H9 (cell line): Measurements from ENCODE around the gene PTER. TPM values are rescaled to one million over a fixed set of nuclear protein-coding genes. Genes with fewer than 3 reads are reported as not detected.

Source experiments
- DNase-seq: peaks from one replicate; pipeline ENCODE4 v3.0.0-alpha.2; 2017
- H2AFZ ChIP-seq: one replicate; pipeline ENCODE4 v1.6.1; 2013; ENCODE audit warnings: mild to moderate bottlenecking, low read length, control low read depth, moderate library complexity
- H2AK5ac ChIP-seq: 2 replicates; pipeline ENCODE4 v1.6.1; 2013; ENCODE audit warnings: low read length, control low read depth, mixed read lengths; ENCODE audit not compliant: insufficient read length
- H2BK120ac ChIP-seq: one replicate; pipeline ENCODE4 v1.6.1; 2013; ENCODE audit warnings: low read depth, mild to moderate bottlenecking, low read length, control low read depth, inconsistent platforms; ENCODE audit not compliant: poor library complexity, severe bottlenecking
- H2BK12ac ChIP-seq: 2 replicates; pipeline ENCODE4 v1.6.1; 2013; ENCODE audit warnings: low read length, control low read depth, mixed read lengths, low read depth; ENCODE audit not compliant: insufficient read length
- H2BK15ac ChIP-seq: 2 replicates; pipeline ENCODE4 v1.6.1; 2013; ENCODE audit warnings: low read depth, low read length, control low read depth
- H2BK20ac ChIP-seq: one replicate; pipeline ENCODE4 v1.6.1; 2013; ENCODE audit warnings: low read depth, mild to moderate bottlenecking, low read length, control low read depth, inconsistent platforms; ENCODE audit not compliant: poor library complexity, severe bottlenecking
- H2BK5ac ChIP-seq: 2 replicates; pipeline ENCODE4 v1.6.1; 2013; ENCODE audit warnings: low read length, control low read depth, mixed read lengths; ENCODE audit not compliant: insufficient read length
- H3K14ac ChIP-seq: 2 replicates; pipeline ENCODE4 v1.6.1; 2013; ENCODE audit warnings: low read length, control low read depth; ENCODE audit not compliant: insufficient read depth
- H3K18ac ChIP-seq: 2 replicates; pipeline ENCODE4 v1.6.1; 2013; ENCODE audit warnings: low read depth, mild to moderate bottlenecking, mixed read lengths, low read length, control low read depth; ENCODE audit not compliant: insufficient read length
- H3K23ac ChIP-seq: 2 replicates; pipeline ENCODE4 v1.6.1; 2013; ENCODE audit warnings: low read length, control low read depth, mixed read lengths, low read depth; ENCODE audit not compliant: insufficient read length
- H3K23me2 ChIP-seq: 2 replicates; pipeline ENCODE4 v1.6.1; 2013; ENCODE audit warnings: low read depth, mild to moderate bottlenecking, mixed read lengths, low read length, control low read depth; ENCODE audit not compliant: insufficient read length, poor library complexity, severe bottlenecking
- H3K27ac ChIP-seq: 2 replicates; pipeline ENCODE4 v1.5.1; 2013; ENCODE audit warnings: low read length, control low read depth, mixed read lengths, low read depth; ENCODE audit not compliant: insufficient read length
- H3K27me3 ChIP-seq: 2 replicates; pipeline ENCODE4 v1.6.1; 2013; ENCODE audit warnings: low read length, control low read depth, inconsistent platforms; ENCODE audit not compliant: insufficient read depth
- H3K4ac ChIP-seq: 2 replicates; pipeline ENCODE4 v1.6.1; 2013; ENCODE audit warnings: low read depth, mild to moderate bottlenecking, control low read depth, inconsistent platforms, low read length, moderate library complexity
- H3K4me1 ChIP-seq: 2 replicates; pipeline ENCODE4 v1.6.1; 2013; ENCODE audit warnings: low read length, control low read depth, inconsistent platforms; ENCODE audit not compliant: insufficient read depth
- H3K4me2 ChIP-seq: 2 replicates; pipeline ENCODE4 v1.6.1; 2013; ENCODE audit warnings: low read length, control low read depth, mixed read lengths; ENCODE audit not compliant: insufficient read length, insufficient read depth
- H3K56ac ChIP-seq: 2 replicates; pipeline ENCODE4 v1.6.1; 2013; ENCODE audit warnings: low read depth, mild to moderate bottlenecking, mixed read lengths, low read length, control low read depth; ENCODE audit not compliant: insufficient read length
- H3K79me1 ChIP-seq: 2 replicates; pipeline ENCODE4 v1.6.1; 2013; ENCODE audit warnings: low read depth, mild to moderate bottlenecking, moderate library complexity, low read length, control low read depth, inconsistent platforms; ENCODE audit not compliant: insufficient read depth, poor library complexity, severe bottlenecking
- H3K79me2 ChIP-seq: 2 replicates; pipeline ENCODE4 v1.6.1; 2013; ENCODE audit warnings: low read length, control low read depth, inconsistent platforms; ENCODE audit not compliant: insufficient read depth
- H3K9ac ChIP-seq: 2 replicates; pipeline ENCODE4 v1.6.1; 2013; ENCODE audit warnings: low read length, control low read depth, mixed read lengths; ENCODE audit not compliant: insufficient read length; ENCODE audit errors: extremely low read depth
- H3K9me3 ChIP-seq: one replicate; pipeline ENCODE4 v1.6.1; 2013; ENCODE audit warnings: low read depth, low read length, inconsistent platforms; ENCODE audit not compliant: control insufficient read depth
- H3T11ph ChIP-seq: one replicate; pipeline ENCODE4 v1.6.1; 2013; ENCODE audit warnings: mild to moderate bottlenecking, low read length, control low read depth, inconsistent platforms
- H4K20me1 ChIP-seq: one replicate; pipeline ENCODE4 v1.6.1; 2013; ENCODE audit not compliant: control insufficient read depth, insufficient read length, insufficient read depth
- H4K5ac ChIP-seq: 2 replicates; pipeline ENCODE4 v1.6.1; 2013; ENCODE audit warnings: low read depth, mild to moderate bottlenecking, mixed read lengths, low read length, control low read depth; ENCODE audit not compliant: insufficient read length
- H4K8ac ChIP-seq: replicated peaks from 2 replicates; pipeline ENCODE4 v1.6.1; 2013; ENCODE audit warnings: low read length, control low read depth, mixed read lengths, low read depth; ENCODE audit not compliant: insufficient read length
- H4K91ac ChIP-seq: 2 replicates; pipeline ENCODE4 v1.6.1; 2013; ENCODE audit warnings: low read depth, mild to moderate bottlenecking, moderate library complexity, mixed read lengths, low read length, control low read depth; ENCODE audit not compliant: insufficient read length
- H3K27ac Mint-ChIP-seq, 3 experiments: 2 replicates in 2 of 3; 3 replicates in 1 of 3; pipeline ENCODE4 v1.8.0; 2020 to 2021; ENCODE audit warnings: mixed read lengths in 3 of 3, mild to moderate bottlenecking in 1 of 3, moderate library complexity in 1 of 3
- H3K27me3 Mint-ChIP-seq: 2 replicates; pipeline ENCODE4 v1.8.0; 2021; ENCODE audit warnings: low read depth, mild to moderate bottlenecking, moderate library complexity, mixed read lengths
- H3K36me3 Mint-ChIP-seq, 3 experiments: 2 replicates in 2 of 3; 3 replicates in 1 of 3; pipeline ENCODE4 v1.8.0; 2020 to 2021; ENCODE audit warnings: low read depth in 3 of 3, mixed read lengths in 3 of 3; ENCODE audit not compliant: insufficient read depth in 1 of 3
- H3K4me1 Mint-ChIP-seq, 2 experiments: 2 replicates each; pipeline ENCODE4 v1.8.0; 2020; ENCODE audit warnings: mixed read lengths in 2 of 2
- H3K4me3 Mint-ChIP-seq, 2 experiments: 2 replicates in 1 of 2; 3 replicates in 1 of 2; pipeline ENCODE4 v1.8.0; 2020 to 2021; ENCODE audit warnings: mild to moderate bottlenecking in 2 of 2, mixed read lengths in 2 of 2, moderate library complexity in 1 of 2
- H3K9me3 Mint-ChIP-seq, 2 experiments: 2 replicates in 1 of 2; 3 replicates in 1 of 2; pipeline ENCODE4 v1.8.0; 2020; ENCODE audit warnings: mild to moderate bottlenecking in 2 of 2, mixed read lengths in 2 of 2, moderate library complexity in 1 of 2
- CTCF ChIP-seq: fragments of 200-600 bp; sonication (generic); conservative IDR thresholded peaks from 3 replicates; pipeline ENCODE4 v1.8.0; 2021; ENCODE audit warnings: antibody characterized with exemption, mild to moderate bottlenecking
- WGBS: extraction: QIAGEN DNeasy Blood & Tissue Kit; methylation state at CpG from one replicate; pipeline ENCODE4 v1.1.7; 2013; ENCODE audit warnings: missing lambda C conversion rate, low lambda C conversion rate, mixed read lengths; ENCODE audit not compliant: insufficient read length; ENCODE audit errors: extremely low coverage; 5-methylcytosine and 5-hydroxymethylcytosine counted together
- total RNA-seq: library from RNA; stranded (reverse); gene quantifications from 2 replicates; pipeline ENCODE4 v1.2.1, GENCODE V29; 2021

Gene PTER
- total RNA-seq, 1 experiment from 2014 or later = 10.1 TPM

- H2BK12ac ChIP-seq = no peak overlapping the region
- no peak overlapping the region for H2BK120ac ChIP-seq
- no peak overlapping the region for H3T11ph ChIP-seq
- H4K8ac ChIP-seq = no peak overlapping the region
- no peak overlapping the region for H3K27ac ChIP-seq
- Mint-ChIP-seq H3K36me3 (no peaks in the 10 kb centered on the region), H3K4me1 (peaks cover 0 to 4% of the 10 kb centered on the region in 2 experiments; a peak in 1 of 4 replicates), H3K27ac (no peak overlapping the region), H3K9me3 (no peaks in the 10 kb centered on the region), H3K4me3 (no peak overlapping the region), H3K27me3 (no peaks in the 10 kb centered on the region)
- H4K20me1 ChIP-seq = no peaks in the 10 kb centered on the region
- no peak overlapping the region for H3K56ac ChIP-seq
- H2BK5ac ChIP-seq = no peak overlapping the region
- no peak overlapping the region for H3K23ac ChIP-seq
- H4K91ac ChIP-seq = no peak overlapping the region
- H4K5ac ChIP-seq = no peak overlapping the region
- H3K79me2 ChIP-seq = no peaks in the 10 kb centered on the region
- H3K4me1 ChIP-seq = no peaks in the 10 kb centered on the region
- WGBS = no CpG with 5 or more reads among the region's 4 CpGs
- no peaks in the 10 kb centered on the region for H3K23me2 ChIP-seq
- H3K4me2 ChIP-seq = no peak overlapping the region
- H3K9me3 ChIP-seq = no peaks in the 10 kb centered on the region
- DNase-seq = no peak
- H3K14ac ChIP-seq = no peak overlapping the region
- no peak for TF ChIP-seq CTCF
- H2BK15ac ChIP-seq = no peak overlapping the region
- no peaks in the 10 kb centered on the region for H3K79me1 ChIP-seq
- no peak overlapping the region for H2AK5ac ChIP-seq
- H3K9ac ChIP-seq = no peak overlapping the region
- H3K18ac ChIP-seq = no peak overlapping the region
- no peak overlapping the region for H3K4ac ChIP-seq
- no peak overlapping the region for H2BK20ac ChIP-seq
- no peak overlapping the region for H2AFZ ChIP-seq
- H3K27me3 ChIP-seq = no peaks in the 10 kb centered on the region
These were observed 61.1 kb downstream of the PTER start for GRCh38 chr10:16497911-16498310.
